Activated gamma-delta T cell treated with Interleukin-2 at 50 U/mL for 16 hours (primary cell): ENCODE results near the gene AQP1.

Experiments
- DNase-seq: peaks from one replicate; pipeline ENCODE4 v3.0.0-alpha.2; 2020

The AQP1 gene

GRCh38 chr7:30886608-30887011 lies 25.0 kb upstream of the AQP1 start:
- no peak for DNase-seq

- DNase-seq = no peak
These were observed 24.2 kb upstream of the AQP1 start for GRCh38 chr7:30887464-30887872.

GRCh38 chr7:30888747-30889146 lies 22.9 kb upstream of the AQP1 start:
- no peak for DNase-seq

- no peak for DNase-seq
These were observed 21.4 kb upstream of the AQP1 start for GRCh38 chr7:30890226-30890625.

GRCh38 chr7:30893357-30893756 lies 18.3 kb upstream of the AQP1 start:
- no peak for DNase-seq

GRCh38 chr7:30894009-30894408 lies 17.6 kb upstream of the AQP1 start:
- no peak for DNase-seq

GRCh38 chr7:30894866-30895605 lies 16.6 kb upstream of the AQP1 start:
- no peak for DNase-seq

GRCh38 chr7:30896036-30896435 lies 15.6 kb upstream of the AQP1 start:
- DNase-seq = no peak

- no peak for DNase-seq
These were observed 14.6 kb upstream of the AQP1 start for GRCh38 chr7:30896783-30897637.

GRCh38 chr7:30897770-30898169 lies 13.9 kb upstream of the AQP1 start:
- DNase-seq = no peak

GRCh38 chr7:30898411-30898810 lies 13.2 kb upstream of the AQP1 start:
- no peak for DNase-seq

- no peak for DNase-seq
These were observed 12.6 kb upstream of the AQP1 start for GRCh38 chr7:30899066-30899465.

GRCh38 chr7:30899630-30900029 lies 12.0 kb upstream of the AQP1 start:
- DNase-seq = no peak

- DNase-seq = no peak
These were observed 11.6 kb upstream of the AQP1 start for GRCh38 chr7:30900053-30900452.

- DNase-seq = no peak
These were observed 10.8 kb upstream of the AQP1 start for GRCh38 chr7:30900803-30901362.

GRCh38 chr7:30901856-30902255 lies 9.8 kb upstream of the AQP1 start:
- DNase-seq = no peak

GRCh38 chr7:30902466-30902865 lies 9.2 kb upstream of the AQP1 start:
- DNase-seq = no peak

- no peak for DNase-seq
These were observed 8.5 kb upstream of the AQP1 start for GRCh38 chr7:30903146-30903545.

GRCh38 chr7:30904561-30904960 lies 7.1 kb upstream of the AQP1 start:
- no peak for DNase-seq

- no peak for DNase-seq
These were observed 6.3 kb upstream of the AQP1 start for GRCh38 chr7:30905078-30906012.

- DNase-seq = no peak
These were observed 5.6 kb upstream of the AQP1 start for GRCh38 chr7:30906014-30906413.

GRCh38 chr7:30906515-30907240 lies 5.0 kb upstream of the AQP1 start:
- no peak for DNase-seq
